Skeletal muscle tissue (tissue), 4 donors: ENCODE results near the gene NRXN3. TPM values are rescaled to one million over a fixed set of nuclear protein-coding genes. Genes with fewer than 3 reads are reported as not detected.
"Not testable (repeated sequence)": the region's sequence is repeated elsewhere in the genome, so short reads cannot be mapped to it uniquely, and the experiment has no call there.

Experiments
- H3K27ac ChIP-seq: one replicate; pipeline ENCODE4 v1.7.0; 2013; ENCODE audit warnings: mild to moderate bottlenecking, low read depth, low read length, inconsistent platforms
- H3K27me3 ChIP-seq, 3 donors: one replicate each; pipeline ENCODE4 v1.7.0; 2013; ENCODE audit warnings: low read length in 3 of 3; ENCODE audit not compliant: control insufficient read depth in 3 of 3, insufficient read depth in 3 of 3
- H3K36me3 ChIP-seq, 3 donors: one replicate each; pipeline ENCODE4 v1.7.0; 2013; ENCODE audit warnings: low read length in 3 of 3; ENCODE audit not compliant: control insufficient read depth in 3 of 3, insufficient read depth in 3 of 3
- H3K4me1 ChIP-seq, 3 donors: one replicate each; pipeline ENCODE4 v1.7.0; 2013; ENCODE audit warnings: low read length in 3 of 3, mild to moderate bottlenecking in 3 of 3; ENCODE audit not compliant: control insufficient read depth in 3 of 3, insufficient read depth in 3 of 3
- H3K4me3 ChIP-seq, 3 donors: one replicate each; pipeline ENCODE4 v1.7.0; 2013; ENCODE audit warnings: low read length in 3 of 3
- H3K9ac ChIP-seq, 3 donors: one replicate each; pipeline ENCODE4 v1.7.0; 2013; ENCODE audit warnings: low read length in 3 of 3, mild to moderate bottlenecking in 3 of 3, moderate library complexity in 2 of 3, low read depth in 1 of 3
- H3K9me3 ChIP-seq, 3 donors: one replicate each; pipeline ENCODE4 v1.7.0; 2013; ENCODE audit warnings: low read length in 3 of 3; ENCODE audit not compliant: control insufficient read depth in 3 of 3
- total RNA-seq: library from RNA; depleted of rRNA; stranded (reverse); fragments of >200 nt; gene quantifications from one replicate; pipeline ENCODE4 v1.2.3, GENCODE V29; 2014
- donor health status: Osteomylitis.

NRXN3 gene
- total RNA-seq, 1 donor from 2014 or later = 0.52 TPM

GRCh38 chr14:79093531-79093930, 923.4 kb downstream of the NRXN3 start:
- Histone ChIP-seq H3K27me3 (no peaks in the 10 kb centered on the region), H3K4me1 (no peaks in the 10 kb centered on the region), H3K9me3 (no peaks in the 10 kb centered on the region), H3K27ac (no peak overlapping the region), H3K36me3 (no peaks in the 10 kb centered on the region), H3K9ac (no peak overlapping the region), H3K4me3 (no peak overlapping the region)

GRCh38 chr14:79094951-79095350, 924.8 kb downstream of the NRXN3 start:
- H3K9me3 ChIP-seq = no peaks in the 10 kb centered on the region
- H3K36me3 ChIP-seq = no peaks in the 10 kb centered on the region
- H3K27ac ChIP-seq = no peak overlapping the region
- H3K4me3 ChIP-seq = no peak overlapping the region
- H3K27me3 ChIP-seq = no peaks in the 10 kb centered on the region
- no peaks in the 10 kb centered on the region for H3K4me1 ChIP-seq
- no peak overlapping the region for H3K9ac ChIP-seq

GRCh38 chr14:79096811-79097210, 926.6 kb downstream of the NRXN3 start:
- Histone ChIP-seq H3K27ac (no peak overlapping the region), H3K9me3 (no peaks in the 10 kb centered on the region), H3K9ac (no peak overlapping the region), H3K4me3 (no peak overlapping the region), H3K4me1 (no peaks in the 10 kb centered on the region), H3K36me3 (no peaks in the 10 kb centered on the region), H3K27me3 (no peaks in the 10 kb centered on the region)

GRCh38 chr14:79098324-79098723, 928.2 kb downstream of the NRXN3 start:
- Histone ChIP-seq H3K4me3 (no peak overlapping the region), H3K9me3 (no peaks in the 10 kb centered on the region), H3K27me3 (no peaks in the 10 kb centered on the region), H3K9ac (no peak overlapping the region), H3K36me3 (no peaks in the 10 kb centered on the region), H3K4me1 (no peaks in the 10 kb centered on the region), H3K27ac (no peak overlapping the region)

- Histone ChIP-seq H3K27ac (no peak overlapping the region), H3K4me3 (no peak overlapping the region), H3K36me3 (no peaks in the 10 kb centered on the region), H3K9ac (no peak overlapping the region), H3K27me3 (no peaks in the 10 kb centered on the region), H3K9me3 (no peaks in the 10 kb centered on the region), H3K4me1 (no peaks in the 10 kb centered on the region)
Measured at GRCh38 chr14:79100578-79100977, 930.4 kb downstream of the NRXN3 start.

- no peak overlapping the region for H3K27ac ChIP-seq
- no peaks in the 10 kb centered on the region for H3K27me3 ChIP-seq
Measured at GRCh38 chr14:79101388-79101787, 931.2 kb downstream of the NRXN3 start.

GRCh38 chr14:79103764-79104163, 933.6 kb downstream of the NRXN3 start:
- Histone ChIP-seq H3K4me1 (no peaks in the 10 kb centered on the region), H3K9ac (no peak overlapping the region), H3K9me3 (no peaks in the 10 kb centered on the region), H3K36me3 (no peaks in the 10 kb centered on the region), H3K27me3 (no peaks in the 10 kb centered on the region), H3K4me3 (no peak overlapping the region), H3K27ac (no peak overlapping the region)

More at GRCh38 chr14:79101388-79101787, 931.2 kb downstream of the NRXN3 start:
- no peak overlapping the region for H3K4me3 ChIP-seq
- no peaks in the 10 kb centered on the region for H3K4me1 ChIP-seq
- no peaks in the 10 kb centered on the region for H3K36me3 ChIP-seq
- no peak overlapping the region for H3K9ac ChIP-seq
- H3K9me3 ChIP-seq = no peaks in the 10 kb centered on the region

- H3K9me3 ChIP-seq, H3K27ac ChIP-seq, H3K9ac ChIP-seq, H3K4me3 ChIP-seq, H3K36me3 ChIP-seq, H3K4me1 ChIP-seq, H3K27me3 ChIP-seq: not testable (repeated sequence)
Measured at GRCh38 chr14:79110564-79110963, 940.4 kb downstream of the NRXN3 start.

- H3K9ac ChIP-seq = no peak overlapping the region
- H3K4me1 ChIP-seq = no peaks in the 10 kb centered on the region
Measured at GRCh38 chr14:79111987-79112501, 941.9 kb downstream of the NRXN3 start.

GRCh38 chr14:79117561-79117960, 947.4 kb downstream of the NRXN3 start:
- Histone ChIP-seq H3K36me3 (no peaks in the 10 kb centered on the region), H3K27ac (no peak overlapping the region), H3K9ac (no peak overlapping the region), H3K9me3 (no peaks in the 10 kb centered on the region), H3K4me1 (no peaks in the 10 kb centered on the region), H3K4me3 (no peak overlapping the region), H3K27me3 (no peaks in the 10 kb centered on the region)

More at GRCh38 chr14:79111987-79112501, 941.9 kb downstream of the NRXN3 start:
- H3K9me3 ChIP-seq = no peaks in the 10 kb centered on the region
- H3K4me3 ChIP-seq = no peak overlapping the region
- H3K27ac ChIP-seq = no peak overlapping the region
- H3K27me3 ChIP-seq = no peaks in the 10 kb centered on the region
- no peaks in the 10 kb centered on the region for H3K36me3 ChIP-seq

- H3K4me1 ChIP-seq = no peaks in the 10 kb centered on the region
- H3K36me3 ChIP-seq = no peaks in the 10 kb centered on the region
- no peaks in the 10 kb centered on the region for H3K9me3 ChIP-seq
- H3K4me3 ChIP-seq = no peak overlapping the region
- no peak overlapping the region for H3K9ac ChIP-seq
- H3K27me3 ChIP-seq = no peaks in the 10 kb centered on the region
- H3K27ac ChIP-seq = no peak overlapping the region
Measured at GRCh38 chr14:79118291-79118690, 948.1 kb downstream of the NRXN3 start.
